ENCODE results near the gene ZSWIM6. TPM values are rescaled to one million over a fixed set of nuclear protein-coding genes. Genes with fewer than 3 reads are reported as not detected.

ZSWIM6 gene
- total RNA-seq, 4 donors from 2014 or later, result 7.8 to 25.5 (median 21.0) TPM

GRCh38 chr5:61287474-61287873 is 44.6 kb upstream of the ZSWIM6 start:
- WGBS, 2 donors (ENCODE audit: low coverage in 1 of 2), result 80% methylated on average over 3 of the region's 3 CpGs; no CpG with 5 or more reads in 1 of the 2 donors
- intact Hi-C loops (cut with DNase I; ENCODE audit: low total_unique reads) (no loop called here), in situ Hi-C loops (cut with MboI; ENCODE audit: low pct_ligation_motif_present in 1 of 4, low pct_unique_long_range_greater_than_20kb in 1 of 4, low sequenced_read_pairs in 3 of 4) (no loop called here)
- DNase-seq, result no peak
- no peak for TF ChIP-seq POLR2AphosphoS5 (IDR thresholded peaks at IDR 0.05)
- no peak for TF ChIP-seq POLR2A (IDR thresholded peaks at IDR 0.05)
- no peak for TF ChIP-seq EP300 (IDR thresholded peaks at IDR 0.05; ENCODE audit: low read depth)
- TF ChIP-seq, protein P1, sequence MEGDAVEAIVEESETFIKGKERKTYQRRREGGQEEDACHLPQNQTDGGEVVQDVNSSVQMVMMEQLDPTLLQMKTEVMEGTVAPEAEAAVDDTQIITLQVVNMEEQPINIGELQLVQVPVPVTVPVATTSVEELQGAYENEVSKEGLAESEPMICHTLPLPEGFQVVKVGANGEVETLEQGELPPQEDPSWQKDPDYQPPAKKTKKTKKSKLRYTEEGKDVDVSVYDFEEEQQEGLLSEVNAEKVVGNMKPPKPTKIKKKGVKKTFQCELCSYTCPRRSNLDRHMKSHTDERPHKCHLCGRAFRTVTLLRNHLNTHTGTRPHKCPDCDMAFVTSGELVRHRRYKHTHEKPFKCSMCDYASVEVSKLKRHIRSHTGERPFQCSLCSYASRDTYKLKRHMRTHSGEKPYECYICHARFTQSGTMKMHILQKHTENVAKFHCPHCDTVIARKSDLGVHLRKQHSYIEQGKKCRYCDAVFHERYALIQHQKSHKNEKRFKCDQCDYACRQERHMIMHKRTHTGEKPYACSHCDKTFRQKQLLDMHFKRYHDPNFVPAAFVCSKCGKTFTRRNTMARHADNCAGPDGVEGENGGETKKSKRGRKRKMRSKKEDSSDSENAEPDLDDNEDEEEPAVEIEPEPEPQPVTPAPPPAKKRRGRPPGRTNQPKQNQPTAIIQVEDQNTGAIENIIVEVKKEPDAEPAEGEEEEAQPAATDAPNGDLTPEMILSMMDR (IDR thresholded peaks at IDR 0.05), result no peak
- peaks cover 6 to 41% (median 23%) of the 10 kb centered on the region in 4 donors for H3K4me1 ChIP-seq
- H3K27ac ChIP-seq, result peak overlapping the region in 1 of 4 donors; percentile 23
- H3K27me3 ChIP-seq, result no peaks in the 10 kb centered on the region
- no peak overlapping the region for H3K4me3 ChIP-seq
- peaks cover 0 to 5% of the 10 kb centered on the region in 2 donors for H3K9me3 ChIP-seq
- H3K36me3 ChIP-seq, result no peaks in the 10 kb centered on the region

DNA sequence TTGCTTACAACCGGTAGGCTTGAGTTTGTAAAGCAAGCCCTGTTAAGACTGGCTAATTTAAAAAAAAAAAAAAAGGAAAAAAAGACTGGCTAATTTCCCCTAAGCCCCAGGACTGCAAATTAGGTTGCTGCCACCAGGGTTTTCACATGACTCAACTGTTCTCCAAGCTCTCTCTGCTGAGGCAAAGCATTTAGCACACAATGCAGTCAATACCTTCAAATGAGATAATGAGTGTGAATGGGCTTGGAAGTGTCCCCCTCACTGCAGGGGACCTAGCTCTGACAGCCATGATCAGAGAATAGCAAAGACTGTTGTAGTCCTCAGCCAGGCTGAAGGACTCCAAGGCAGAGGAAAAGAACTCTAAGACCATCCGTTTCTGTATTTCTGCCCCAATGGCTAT is 42.8 kb upstream of the ZSWIM6 start:
- Histone ChIP-seq H3K4me3 (no peak overlapping the region), H3K9me3 (peaks cover 0 to 5% of the 10 kb centered on the region in 2 donors), H3K4me1 (peaks cover 12 to 55% (median 35%) of the 10 kb centered on the region in 4 donors), H3K27me3 (no peaks in the 10 kb centered on the region), H3K27ac (no peak overlapping the region), H3K36me3 (no peaks in the 10 kb centered on the region)
- no peak for DNase-seq
- in situ Hi-C loops (cut with MboI; ENCODE audit: low pct_ligation_motif_present in 1 of 4, low pct_unique_long_range_greater_than_20kb in 1 of 4, low sequenced_read_pairs in 3 of 4) (no loop called here), intact Hi-C loops (cut with DNase I; ENCODE audit: low total_unique reads) (no loop called here)
- TF ChIP-seq, protein P1 (IDR thresholded peaks at IDR 0.05), result no peak
- TF ChIP-seq POLR2A (IDR thresholded peaks at IDR 0.05) (no peak), EP300 (IDR thresholded peaks at IDR 0.05; ENCODE audit: low read depth) (no peak), POLR2AphosphoS5 (IDR thresholded peaks at IDR 0.05) (no peak)
- 71 to 90% methylated on average over 1 to 2 of the region's 2 CpGs for WGBS, 2 donors (ENCODE audit: low coverage in 1 of 2)

DNA sequence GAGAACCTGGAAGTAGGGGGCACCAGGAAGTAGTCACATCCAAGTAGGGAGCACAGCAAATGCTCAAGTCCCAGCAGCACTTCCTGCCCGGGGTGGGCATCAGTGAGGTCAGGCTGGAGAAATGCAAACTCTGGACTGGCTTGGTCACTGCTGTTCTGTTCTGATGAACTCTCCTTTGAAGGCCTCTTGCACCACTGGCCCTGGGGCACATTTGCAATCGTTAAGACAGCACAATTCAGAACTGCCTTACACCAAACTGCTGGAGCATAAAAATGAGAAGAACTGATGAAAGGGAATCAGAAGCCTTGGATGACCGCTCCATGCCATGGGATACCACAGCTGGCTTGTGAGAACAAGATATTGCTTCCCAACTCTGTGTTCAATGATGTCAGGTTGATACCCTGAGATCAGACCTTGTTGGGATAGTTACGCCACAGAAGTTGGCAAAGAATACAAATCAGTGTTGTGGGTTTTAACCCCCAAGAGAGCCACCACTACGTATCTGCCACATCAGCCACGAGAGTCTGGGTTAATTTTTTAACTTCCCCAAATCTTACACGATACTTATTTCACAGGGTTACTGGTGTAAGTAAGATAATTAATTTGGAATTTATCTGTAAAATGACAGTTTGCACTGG is 42.3 kb upstream of the ZSWIM6 start:
- 73 to 86% methylated on average over 4 to 7 of the region's 7 CpGs for WGBS, 2 donors (ENCODE audit: low coverage in 1 of 2)
- in situ Hi-C loops (cut with MboI; ENCODE audit: low pct_ligation_motif_present in 1 of 4, low pct_unique_long_range_greater_than_20kb in 1 of 4, low sequenced_read_pairs in 3 of 4), result no loop called here
- Histone ChIP-seq H3K36me3 (no peaks in the 10 kb centered on the region), H3K27ac (peak overlapping the region in 3 of 4 donors; percentile 72 to 85 (median 80)), H3K27me3 (no peaks in the 10 kb centered on the region), H3K9me3 (peaks cover 0 to 5% of the 10 kb centered on the region in 2 donors), H3K4me1 (peaks cover 12 to 55% (median 35%) of the 10 kb centered on the region in 4 donors), H3K4me3 (no peak overlapping the region)
- no peak for DNase-seq
- TF ChIP-seq EP300 (IDR thresholded peaks at IDR 0.05; ENCODE audit: low read depth) (no peak), POLR2AphosphoS5 (IDR thresholded peaks at IDR 0.05) (no peak), POLR2A (IDR thresholded peaks at IDR 0.05) (no peak)
- TF ChIP-seq, protein P1 (IDR thresholded peaks at IDR 0.05), result no peak
- intact Hi-C loops (cut with DNase I; ENCODE audit: low total_unique reads), result no loop called here

DNA sequence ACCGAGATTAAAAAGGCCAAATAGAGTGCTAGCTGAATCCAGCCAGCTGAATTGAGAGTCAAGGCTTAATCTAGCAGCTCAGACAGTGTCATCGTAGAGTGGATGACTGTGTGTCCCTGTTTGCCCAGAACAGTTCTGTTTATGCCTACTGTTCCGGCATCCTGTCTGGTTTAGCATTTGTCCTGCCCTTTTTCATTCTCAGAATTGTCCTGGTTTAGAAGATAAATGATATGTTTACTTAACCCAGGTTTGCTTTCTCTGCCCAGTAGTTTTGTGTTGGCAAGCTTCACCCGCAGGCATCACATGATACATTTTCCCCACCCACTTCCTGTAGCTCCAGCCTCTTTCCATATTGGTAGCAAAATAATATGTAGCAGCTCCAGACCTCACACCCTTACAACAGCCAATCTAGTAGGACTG is 41.3 kb upstream of the ZSWIM6 start:
- peak; percentile 72 for DNase-seq
- intact Hi-C loops (cut with DNase I; ENCODE audit: low total_unique reads), result no loop called here
- in situ Hi-C loops (cut with MboI; ENCODE audit: low pct_ligation_motif_present in 1 of 4, low pct_unique_long_range_greater_than_20kb in 1 of 4, low sequenced_read_pairs in 3 of 4), result no loop called here
- H3K9me3 ChIP-seq, result peaks cover 0 to 3% of the 10 kb centered on the region in 2 donors
- H3K27ac ChIP-seq, result peak overlapping the region; percentile 72 to 86 (median 82)
- no peaks in the 10 kb centered on the region for H3K36me3 ChIP-seq
- TF ChIP-seq POLR2AphosphoS5 (IDR thresholded peaks at IDR 0.05) (peak; percentile 62 to 74 (median 71)), POLR2A (IDR thresholded peaks at IDR 0.05) (peak; percentile 17), EP300 (IDR thresholded peaks at IDR 0.05; ENCODE audit: low read depth) (peak; percentile 7)
- TF ChIP-seq, protein P1 (IDR thresholded peaks at IDR 0.05), result no peak
- H3K27me3 ChIP-seq, result no peaks in the 10 kb centered on the region
- 18 to 22% methylated on average over 2 to 4 of the region's 4 CpGs for WGBS, 2 donors (ENCODE audit: low coverage in 1 of 2)
- H3K4me1 ChIP-seq, result peaks cover 12 to 55% (median 35%) of the 10 kb centered on the region in 4 donors
- H3K4me3 ChIP-seq, result no peak overlapping the region

Measured in transverse colon (tissue), 4 donors.